Activated CD4-positive, alpha-beta T cell treated with anti-CD3 and anti-CD28 coated beads, Interleukin-2, amount 50 U/mL, for 4 hours (primary cell): Measurements from ENCODE around the gene FAM184B.

Source experiments
- DNase-seq, 2 experiments: peaks; one replicate each; pipeline ENCODE4 v3.0.0-alpha.2; 2020

The FAM184B gene

DNA sequence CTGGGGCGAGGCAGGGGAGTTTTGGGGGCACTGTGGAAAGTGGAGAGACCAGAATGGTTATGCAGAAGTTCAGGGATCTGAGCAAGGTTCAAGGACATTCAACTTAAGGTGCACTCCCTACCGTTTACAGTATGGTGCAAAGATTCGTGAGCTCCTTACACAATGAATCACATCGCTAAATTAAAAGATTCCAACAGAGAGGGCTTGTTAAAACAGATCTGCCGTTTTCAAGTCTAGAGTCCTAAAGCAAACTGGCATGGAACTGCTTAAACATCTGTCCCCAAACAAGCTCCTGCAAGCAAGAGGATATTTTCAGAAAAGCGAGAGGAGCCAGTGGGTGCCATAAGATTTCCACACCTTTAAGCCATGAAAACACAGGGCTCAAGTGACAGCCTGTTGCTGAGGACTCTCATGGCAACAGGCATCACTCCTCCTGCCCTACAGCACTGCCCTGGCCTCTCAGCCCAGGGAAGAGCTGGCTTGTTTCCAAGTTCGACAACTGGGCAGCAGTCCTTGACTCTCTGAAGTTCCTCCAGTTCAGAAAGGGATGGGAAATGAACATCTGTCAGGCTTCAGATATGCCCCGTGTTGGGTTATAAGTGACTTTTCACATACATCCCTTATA lies 10.0 kb downstream of the FAM184B start:
- DNase-seq, result no peak

DNA sequence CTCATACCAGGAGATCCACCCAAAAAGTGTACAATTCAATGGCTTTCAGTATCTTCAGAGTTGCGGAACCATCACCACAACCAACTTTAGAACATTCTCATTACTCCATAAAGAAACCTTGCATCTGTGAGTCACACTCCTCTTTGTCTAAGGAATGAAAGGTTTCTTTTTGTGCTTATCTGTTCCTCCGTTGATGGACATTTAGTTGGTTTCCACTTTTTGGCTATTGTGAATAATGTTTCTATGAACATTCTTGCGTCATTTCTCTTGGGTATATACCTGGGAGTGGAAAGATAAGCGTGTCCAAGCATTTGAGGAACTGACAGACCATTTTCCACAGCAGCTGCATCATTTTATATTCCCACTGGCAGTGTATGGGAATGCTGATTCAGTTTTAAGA lies 10.6 kb downstream of the FAM184B start:
- DNase-seq, result no peak

GRCh38 chr4:17769406-17770174 lies 11.8 kb downstream of the FAM184B start:
- DNase-seq, result no peak

DNA sequence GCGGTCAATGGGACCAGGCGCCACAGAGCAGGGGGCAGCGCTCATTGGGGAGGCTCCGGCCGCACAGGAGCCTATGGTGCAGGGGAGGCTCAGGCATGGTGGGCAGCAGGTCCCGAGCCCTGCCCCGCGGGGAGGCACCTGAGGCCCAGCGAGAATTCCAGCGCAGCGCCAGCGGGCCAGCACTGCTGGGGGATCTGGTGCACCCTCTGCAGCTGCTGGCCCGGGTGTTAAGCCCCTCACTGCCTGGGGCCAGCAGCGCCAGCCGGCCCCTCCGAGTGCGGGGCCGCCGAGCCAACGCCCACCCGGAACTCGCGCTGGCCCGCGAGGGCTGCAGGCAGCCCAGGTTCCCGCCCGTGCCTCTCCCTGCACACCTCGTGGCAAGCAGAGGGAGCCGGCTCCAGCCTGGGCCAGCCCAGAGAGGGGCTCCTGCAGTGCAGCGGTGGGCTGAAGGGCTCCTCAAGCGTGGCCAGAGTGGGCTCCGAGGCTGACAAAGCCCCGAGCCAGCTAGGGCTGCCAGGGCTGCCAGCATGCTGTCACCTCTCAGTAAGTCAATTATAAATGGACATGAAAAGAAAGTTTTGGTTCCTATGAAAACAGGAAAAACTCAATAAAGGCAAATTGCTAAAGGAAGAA lies 14.5 kb downstream of the FAM184B start:
- no peak for DNase-seq

- DNase-seq, result no peak
Observed at GRCh38 chr4:17765514-17766286, 15.7 kb downstream of the FAM184B start.

GRCh38 chr4:17763931-17764330 lies 17.5 kb downstream of the FAM184B start:
- DNase-seq, result no peak

DNA sequence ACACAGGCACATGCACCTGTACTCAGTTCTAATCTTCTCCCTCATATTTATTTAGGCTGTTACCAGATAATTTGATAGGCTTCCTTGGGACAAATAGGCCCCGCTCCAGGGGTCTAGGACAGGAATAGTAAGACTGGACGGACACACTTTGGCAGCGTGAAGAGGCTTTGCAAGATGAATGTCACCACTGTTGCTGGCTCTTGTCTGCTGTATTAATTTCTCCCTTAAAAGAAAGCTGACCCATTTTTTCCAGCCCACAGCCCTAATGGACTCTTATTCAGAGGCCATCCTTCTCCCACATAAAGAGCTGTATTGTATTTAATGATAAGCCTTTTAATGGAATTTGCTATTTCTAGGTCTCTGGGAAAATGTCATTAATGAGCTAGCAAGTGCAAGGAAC lies 18.0 kb downstream of the FAM184B start:
- DNase-seq, result no peak

GRCh38 chr4:17762726-17763125 lies 18.7 kb downstream of the FAM184B start:
- no peak for DNase-seq

DNA sequence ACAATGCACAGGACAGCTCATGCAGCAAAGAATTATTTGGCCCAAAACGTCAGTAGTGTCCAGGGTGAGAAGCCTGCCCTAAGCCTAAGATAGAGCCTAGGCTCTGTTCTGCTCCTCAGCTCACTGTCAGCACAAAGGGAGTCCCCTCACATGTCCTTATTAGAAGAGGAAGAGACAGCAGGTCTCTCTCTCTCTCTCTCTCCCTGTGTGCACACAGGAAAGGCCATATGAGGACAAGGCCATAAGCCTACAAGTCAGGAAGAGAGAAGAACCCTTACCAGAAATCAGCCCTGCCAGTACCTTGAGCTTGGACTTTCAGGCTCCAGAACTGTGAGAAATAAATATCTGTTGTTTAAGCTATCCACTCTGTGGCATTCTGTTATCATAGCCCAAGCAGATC lies 20.4 kb downstream of the FAM184B start:
- DNase-seq, result no peak

- no peak for DNase-seq
Observed at GRCh38 chr4:17760626-17761025, 20.8 kb downstream of the FAM184B start.

- no peak for DNase-seq
Observed at GRCh38 chr4:17758485-17758884, 22.9 kb downstream of the FAM184B start.

DNA sequence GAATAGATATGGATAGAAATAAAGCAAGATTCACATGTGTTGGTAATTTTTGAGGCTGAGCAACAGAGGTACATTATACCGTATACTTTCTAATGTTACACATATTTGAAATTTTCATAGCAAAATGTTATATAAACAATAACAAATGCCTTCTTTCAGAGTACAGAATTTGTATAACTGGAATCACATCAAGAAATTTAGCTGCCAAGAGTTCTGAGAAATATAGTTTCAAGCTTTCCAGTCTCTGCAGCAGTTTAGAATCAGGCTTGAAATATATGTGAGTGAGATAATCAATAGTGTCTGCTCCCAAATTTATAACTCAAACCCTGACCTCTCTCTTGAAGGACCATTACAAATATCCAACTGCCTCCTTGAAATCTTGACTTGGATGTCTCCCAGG lies 23.8 kb downstream of the FAM184B start:
- no peak for DNase-seq

DNA sequence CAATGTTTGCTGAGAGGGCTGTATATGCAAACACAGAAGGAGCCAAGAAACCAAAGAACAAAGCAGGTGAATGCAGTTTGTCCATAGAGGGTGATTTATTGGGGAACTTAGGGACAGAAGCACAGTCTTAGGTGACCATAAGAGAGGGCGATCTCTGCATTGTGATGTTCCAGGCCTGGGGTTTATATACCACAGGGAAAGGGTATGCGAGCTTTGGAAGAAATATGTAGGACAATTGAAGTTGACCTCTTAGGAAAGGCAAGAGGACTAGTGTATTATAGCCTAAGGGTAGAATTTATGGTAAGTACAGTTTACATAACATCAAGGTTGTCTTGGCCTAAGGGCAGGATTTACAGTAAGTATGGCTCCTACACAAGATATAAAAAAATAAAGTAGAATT lies 27.8 kb downstream of the FAM184B start:
- no peak for DNase-seq

- no peak for DNase-seq
Observed at GRCh38 chr4:17740702-17741101, 40.7 kb downstream of the FAM184B start.

- DNase-seq, result no peak
Observed at GRCh38 chr4:17736484-17736883, 44.9 kb downstream of the FAM184B start.

GRCh38 chr4:17726911-17727310 lies 54.5 kb downstream of the FAM184B start:
- no peak for DNase-seq

DNA sequence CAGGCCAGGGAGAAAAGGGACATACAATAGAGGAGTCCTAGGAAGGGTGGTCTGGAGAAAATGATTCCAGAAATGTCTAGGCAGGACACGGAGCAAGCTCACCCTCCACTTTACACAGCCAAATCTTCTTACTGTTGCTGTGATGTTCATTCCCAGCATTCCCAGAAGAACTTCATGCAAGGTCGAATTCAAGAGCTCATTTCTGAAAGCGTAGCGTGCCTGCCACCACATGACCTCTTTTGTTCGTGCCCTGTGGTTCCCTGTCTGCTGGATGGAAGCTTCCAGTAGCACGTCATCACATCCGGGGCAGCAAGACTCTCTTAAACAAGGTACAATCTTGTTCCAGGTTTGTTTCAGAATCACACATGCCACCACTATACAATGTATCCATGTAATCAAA lies 57.8 kb downstream of the FAM184B start:
- DNase-seq, result no peak

DNA sequence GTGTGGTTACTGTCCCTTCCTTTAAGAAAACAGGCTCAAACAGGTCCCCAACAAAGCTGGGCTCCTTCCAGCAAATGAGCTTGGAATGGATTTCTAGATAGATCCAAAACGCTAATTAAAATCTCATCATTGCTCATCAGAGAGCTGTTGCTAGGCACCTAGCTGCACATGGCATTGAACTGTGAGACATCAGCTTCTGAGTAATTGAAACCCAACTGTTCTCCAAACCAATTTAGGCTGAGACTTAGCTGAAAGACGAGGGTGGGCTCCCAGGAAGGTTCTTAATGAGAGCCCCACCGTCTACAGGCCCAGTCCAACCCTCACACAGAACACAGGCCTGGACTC lies 59.1 kb downstream of the FAM184B start:
- no peak for DNase-seq

DNA sequence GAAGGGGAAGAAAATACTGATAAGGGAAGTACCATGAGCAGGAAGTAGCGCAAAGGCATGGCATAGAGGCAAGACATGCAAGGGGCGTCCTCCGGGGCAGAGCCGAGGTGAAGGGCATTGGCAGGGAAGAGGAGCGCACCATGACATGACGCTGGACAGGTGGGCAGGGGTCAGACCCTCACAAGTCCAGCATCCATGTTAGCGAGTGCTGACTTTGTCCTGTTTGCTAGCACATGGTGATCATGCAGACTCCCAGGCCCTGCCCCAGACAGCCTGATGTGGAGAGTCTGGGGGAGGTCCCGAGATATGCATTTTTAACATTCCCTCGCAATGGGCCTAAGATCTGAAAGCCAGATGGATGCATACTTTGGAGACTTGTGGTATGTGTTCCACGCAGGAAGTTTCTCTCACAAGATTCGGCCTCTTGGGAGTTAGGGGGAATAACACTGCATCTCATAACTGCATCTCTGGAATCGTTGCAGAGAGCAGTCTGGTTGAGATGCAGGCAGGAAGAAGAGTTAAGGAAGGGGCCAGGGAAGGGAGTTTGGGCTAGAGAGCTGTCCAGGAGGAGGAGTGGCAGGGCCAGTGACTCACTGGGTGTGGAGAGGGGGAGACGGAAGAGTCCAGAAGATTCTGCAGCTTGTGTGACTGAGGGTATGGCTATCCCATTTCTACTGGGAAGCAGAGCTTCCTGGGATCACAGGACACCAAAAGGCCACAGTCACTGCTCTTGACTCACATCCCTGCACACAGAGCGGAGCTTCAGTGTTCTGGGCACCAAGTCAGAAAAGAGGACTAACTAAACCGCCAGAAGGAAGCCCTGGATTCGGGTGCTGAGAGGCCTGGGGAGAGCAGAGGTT lies 59.7 kb downstream of the FAM184B start:
- no peak for DNase-seq

GRCh38 chr4:17719106-17719505 lies 62.3 kb downstream of the FAM184B start:
- no peak for DNase-seq

GRCh38 chr4:17718471-17718870 lies 63.0 kb downstream of the FAM184B start:
- DNase-seq, result no peak

DNA sequence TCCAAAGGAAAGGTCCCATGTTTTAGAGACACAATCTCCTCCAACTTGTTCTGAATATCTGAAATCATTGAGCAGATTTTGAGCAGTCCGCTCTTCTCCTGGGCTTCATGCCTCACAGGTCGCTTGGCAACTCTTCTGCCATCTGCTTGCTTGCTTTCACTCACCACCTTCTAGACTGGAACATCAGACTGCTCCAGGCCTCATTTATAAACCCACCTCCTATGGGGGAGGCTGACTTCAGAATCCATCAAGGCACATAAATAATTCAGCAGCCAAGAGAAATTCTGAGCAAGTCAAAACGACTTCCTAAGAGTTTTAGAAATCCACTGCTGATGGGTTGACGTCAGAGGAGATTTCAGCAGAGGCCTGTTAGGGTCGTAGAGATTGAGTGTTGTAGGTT lies 64.1 kb downstream of the FAM184B start:
- DNase-seq, result no peak

DNA sequence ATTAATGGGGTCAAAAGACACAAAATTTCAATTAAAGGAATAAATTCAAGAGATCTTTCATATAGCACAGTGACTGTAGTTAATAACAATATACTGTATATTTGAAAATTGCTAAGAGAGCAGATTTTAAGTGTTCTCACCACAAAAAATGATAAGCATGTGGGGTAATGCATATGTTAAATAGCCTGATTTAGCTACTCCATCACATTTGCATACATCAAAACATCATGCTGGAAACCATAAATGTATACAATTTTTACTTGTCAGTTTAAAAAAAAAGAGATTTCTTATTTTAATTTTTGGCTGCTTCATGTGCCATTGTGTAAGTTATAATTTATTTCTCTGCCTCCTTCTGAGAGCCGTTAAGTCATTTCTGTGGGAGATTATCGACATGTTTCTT lies 65.9 kb downstream of the FAM184B start:
- no peak for DNase-seq
